HL-60 (cell line): ENCODE measurements around the gene CDYL2.

Experiments
- CTCF ChIP-seq: IDR thresholded peaks from one replicate; pipeline ENCODE4 v1.5.1; 2011; ENCODE audit warnings: low read length, control low read depth, inconsistent platforms; ENCODE audit not compliant: insufficient read depth
- GABPA ChIP-seq: IDR thresholded peaks from 2 replicates; pipeline ENCODE4 v1.6.1; 2012; ENCODE audit warnings: low read depth
- POLR2AphosphoS5 ChIP-seq: IDR thresholded peaks from 2 replicates; pipeline ENCODE4 v1.6.1; 2012; ENCODE audit warnings: low read depth
- REST ChIP-seq: IDR thresholded peaks from 2 replicates; pipeline ENCODE4 v1.6.1; 2012; ENCODE audit warnings: low read depth; ENCODE audit not compliant: insufficient replicate concordance

- TF ChIP-seq CTCF: no peak
- no peak for TF ChIP-seq GABPA
- no peak for TF ChIP-seq POLR2AphosphoS5
- no peak for TF ChIP-seq REST
These were observed 213.1 kb downstream of the CDYL2 start for GRCh38 chr16:80591071-80591915.
